Left cardiac atrium (tissue), 4 donors: ENCODE measurements around the gene DKK3. TPM values are rescaled to one million over a fixed set of nuclear protein-coding genes. Genes with fewer than 3 reads are reported as not detected.

Experiments used
- ATAC-seq, 2 donors: fragments of 200-7000 bp; cut with Tn5 transposase; one replicate each; pipeline ENCODE4 v1.9.1; 2020; ENCODE audit warnings: mild to moderate bottlenecking in 2 of 2, moderate library complexity in 2 of 2
- DNase-seq: peaks from one replicate; pipeline ENCODE4 v3.0.0-alpha.2; 2020
- intact Hi-C, 2 donors: fragments of 100-400 bp; cut with DNase I; formaldehyde crosslinking; loops; one replicate each; pipeline versions ENCODE4 v1.14.1 to v1.15.1; 2022 to 2023
- total RNA-seq, 2 donors: library from RNA; stranded (reverse); fragmentation: NEBNext Ultra II Directional; extraction: Animal tissue kit (Norgen Biotek cat#: 25700); gene quantifications; one replicate each; pipeline ENCODE4 v1.2.1, GENCODE V29; 2021
- donor health status: DM: no; HTN: yes; CAD: no.
- donor health status: DM: no; HTN: yes; CAD: no; lungs with severe emphysema.
- donor health status: DM: yes; HTN: yes; CAD: no.
- donor health status: Dilated cardiomyopathy.

Gene DKK3
- total RNA-seq, 2 donors from 2014 or later: 1,563 to 1,610 TPM

DNA sequence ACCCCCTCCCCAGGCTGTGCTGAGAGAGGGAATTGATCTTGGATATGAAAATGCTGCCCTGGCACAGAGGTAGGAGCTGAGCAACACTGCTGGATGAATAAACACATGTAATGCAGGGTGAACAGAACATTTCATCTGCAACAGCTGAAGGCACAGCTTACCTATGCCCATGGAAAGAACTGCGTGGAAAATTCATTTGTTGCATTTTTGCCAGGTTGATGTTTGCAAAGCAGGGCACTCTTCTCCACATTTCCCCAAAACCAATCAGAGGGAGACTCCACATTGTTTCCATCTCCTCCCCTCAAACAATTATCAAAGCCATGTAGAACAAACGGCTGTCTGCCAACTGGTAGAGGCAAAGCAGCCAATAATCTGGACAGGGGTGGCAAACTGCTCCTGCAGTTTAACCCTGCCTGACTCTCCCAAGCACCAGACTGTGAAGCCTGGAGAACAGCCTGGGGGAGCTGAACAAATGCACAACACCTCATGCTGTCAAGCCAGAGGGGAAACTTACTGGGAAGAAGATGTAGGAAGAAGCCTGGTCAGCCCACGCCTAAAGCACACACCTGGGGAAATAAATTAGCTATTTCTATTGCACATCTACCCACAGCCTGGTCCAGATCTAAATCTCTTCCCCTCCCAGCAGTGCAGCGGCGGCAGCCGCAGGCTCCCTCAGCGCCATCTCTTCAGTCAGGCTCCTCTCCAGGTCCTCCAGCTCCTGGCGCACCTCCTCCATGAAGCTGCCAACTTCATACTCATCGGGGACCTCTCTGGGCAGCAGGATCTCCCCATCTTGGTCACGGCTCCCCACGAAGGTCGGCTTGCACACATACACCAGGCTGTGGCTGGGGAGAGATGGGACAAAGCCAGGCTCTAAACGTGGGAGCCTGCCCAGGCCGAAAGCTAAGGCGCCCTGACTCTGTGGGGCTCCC is 44.3 kb downstream of the DKK3 start:
- no peak for DNase-seq
- intact Hi-C loops: no loop called here
- peak; percentile 3 to 36 for ATAC-seq

DNA sequence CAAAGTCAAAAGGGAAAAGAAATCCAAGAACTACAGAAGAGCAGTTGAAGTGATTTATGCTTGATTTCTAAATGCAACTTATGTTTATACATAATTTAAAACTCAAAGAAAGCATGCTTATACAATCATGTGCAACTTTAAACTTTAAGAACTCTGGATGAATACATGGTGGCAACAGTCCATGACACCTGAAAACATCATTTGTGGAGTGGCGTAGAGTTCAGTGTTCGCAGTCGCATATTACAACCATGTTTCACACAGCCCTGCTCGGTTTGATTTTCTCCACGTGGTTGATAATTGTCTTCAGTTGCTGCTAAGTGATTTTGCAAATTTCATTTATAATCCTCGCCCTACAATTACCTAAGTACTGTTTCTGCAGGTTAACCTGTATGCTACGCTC is 45.4 kb downstream of the DKK3 start:
- intact Hi-C loops: no loop called here
- DNase-seq: no peak
- ATAC-seq: no peak

DNA sequence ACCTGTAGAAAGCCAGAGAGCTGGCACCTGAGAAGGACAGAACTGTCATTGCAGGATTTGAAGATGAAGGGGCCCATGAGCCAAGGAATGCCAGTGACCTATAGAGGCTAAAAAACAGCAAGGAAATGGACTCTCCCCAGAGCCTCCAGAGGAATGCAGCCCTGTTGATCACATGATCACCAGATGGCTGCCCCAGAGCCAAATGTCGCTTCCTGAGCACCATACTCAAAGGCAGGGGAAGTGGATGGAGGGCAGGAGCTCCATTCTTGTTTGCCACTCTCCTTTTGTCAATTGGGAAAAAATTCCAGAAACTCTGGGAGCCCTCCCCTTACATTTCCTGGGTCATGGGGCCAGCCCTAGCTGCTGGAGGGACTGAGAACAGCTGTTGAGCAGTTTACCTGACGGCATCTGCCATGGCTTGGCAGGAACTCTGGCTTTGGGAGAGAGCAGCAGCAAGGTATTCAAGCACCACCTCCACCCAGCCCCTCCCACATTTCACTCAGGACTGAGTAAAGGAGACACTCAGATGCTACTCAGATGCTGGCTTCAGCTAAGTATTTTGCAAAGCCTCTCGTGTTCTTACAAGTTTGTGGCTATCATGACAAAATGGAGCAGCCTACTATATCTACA is 46.9 kb downstream of the DKK3 start:
- ATAC-seq: no peak
- intact Hi-C loops: no loop called here
- DNase-seq: no peak

DNA sequence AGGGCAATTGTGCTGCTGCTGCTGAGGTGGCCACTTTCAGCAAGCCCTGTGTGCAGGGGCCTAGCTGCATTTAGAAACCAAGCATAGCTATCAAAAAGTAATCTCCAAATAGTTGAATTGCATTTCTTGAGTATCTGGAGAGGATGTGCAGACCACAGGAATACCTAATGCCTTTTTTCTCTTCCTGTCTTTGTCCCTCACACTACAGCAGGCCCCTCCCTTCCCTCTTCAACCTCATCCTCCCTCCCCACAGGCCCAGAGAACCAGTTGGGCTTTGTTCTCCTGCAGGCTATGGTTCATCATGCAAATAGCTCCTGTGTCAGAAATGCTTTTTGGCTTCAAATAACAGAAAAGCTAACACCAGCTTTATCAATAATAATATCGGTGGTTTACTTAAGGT is 47.7 kb downstream of the DKK3 start:
- intact Hi-C loops: no loop called here
- ATAC-seq (peak in 1 of 2 donors; percentile 30), DNase-seq (no peak)

DNA sequence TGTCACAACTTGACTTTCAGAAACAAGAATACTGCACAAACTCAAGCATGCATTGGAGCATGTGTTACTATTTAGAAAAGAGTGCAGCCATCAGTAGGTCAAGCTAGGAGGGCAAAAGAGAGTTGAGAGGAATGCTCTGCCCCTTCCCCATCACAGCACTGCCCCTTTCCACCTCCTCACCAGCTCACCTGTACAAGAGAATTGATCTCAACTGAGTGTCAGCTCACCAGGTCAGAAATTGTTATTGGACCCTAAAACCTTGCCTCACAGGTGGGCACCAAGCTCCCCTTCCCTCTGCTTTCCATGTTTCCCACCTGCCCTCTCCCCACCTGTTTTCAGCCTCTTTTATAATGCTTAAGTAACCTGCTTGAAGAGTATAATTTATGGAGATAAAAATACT is 48.8 kb downstream of the DKK3 start:
- no peak for ATAC-seq
- intact Hi-C loops: no loop called here
- no peak for DNase-seq

DNA sequence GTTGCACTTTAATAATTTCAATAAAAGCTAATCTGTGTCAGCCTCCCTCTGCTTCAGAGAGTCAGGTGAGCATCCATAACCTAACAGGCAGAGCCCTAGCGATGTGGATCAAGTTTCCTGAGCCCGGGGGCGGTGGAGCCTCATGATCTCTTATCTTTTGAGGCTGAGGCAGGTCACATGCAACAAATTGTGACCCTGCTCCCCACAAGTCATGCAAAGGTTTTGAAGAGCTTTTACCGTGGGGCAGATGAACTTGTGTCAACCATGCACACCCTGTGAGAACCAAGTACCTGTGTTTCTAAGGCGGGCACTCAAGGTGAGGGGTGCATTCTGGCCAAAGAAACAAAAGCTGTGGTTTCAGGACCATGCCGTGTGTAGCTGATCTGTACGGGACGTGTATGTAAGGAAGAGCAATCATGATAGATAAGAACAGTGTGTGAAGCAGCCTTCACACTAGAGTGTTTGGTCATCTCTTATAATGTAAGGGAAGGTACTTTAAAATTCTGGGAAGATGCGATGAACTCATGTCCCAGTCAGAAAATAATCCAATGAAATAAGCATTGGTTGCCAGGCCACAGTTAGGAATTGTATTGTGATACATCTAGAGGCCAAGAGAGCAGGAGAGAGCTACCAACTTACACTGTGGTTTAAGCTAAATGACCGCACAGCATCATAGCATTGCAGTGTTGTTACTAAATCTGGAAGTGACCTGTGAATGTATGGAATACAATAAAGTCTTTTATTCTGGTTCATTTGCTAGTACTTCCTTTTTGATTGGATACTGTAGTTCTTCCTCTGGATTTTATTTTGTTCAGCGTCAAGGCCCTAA is 49.8 kb downstream of the DKK3 start:
- DNase-seq (no peak), ATAC-seq (no peak)
- intact Hi-C loops: no loop called here

DNA sequence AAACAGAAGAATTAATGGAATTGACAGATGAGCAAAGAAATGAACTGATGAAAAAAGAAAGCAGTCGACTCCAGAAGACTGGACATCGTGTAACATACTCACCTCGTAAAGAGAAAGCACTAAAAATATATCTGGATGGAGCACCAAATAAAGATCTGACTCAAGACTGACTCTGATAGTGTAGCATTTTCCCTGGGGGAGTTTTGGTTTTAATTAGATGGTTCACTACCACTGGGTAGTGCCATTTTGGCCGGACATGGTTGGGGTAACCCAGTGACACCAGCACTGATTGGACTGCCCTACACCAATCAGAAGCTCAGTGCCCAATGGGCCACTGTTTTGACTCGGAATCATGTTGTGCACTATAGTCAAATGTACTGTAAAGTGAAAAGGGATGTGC is 52.4 kb downstream of the DKK3 start:
- ATAC-seq: no peak
- intact Hi-C loops: no loop called here
- no peak for DNase-seq

DNA sequence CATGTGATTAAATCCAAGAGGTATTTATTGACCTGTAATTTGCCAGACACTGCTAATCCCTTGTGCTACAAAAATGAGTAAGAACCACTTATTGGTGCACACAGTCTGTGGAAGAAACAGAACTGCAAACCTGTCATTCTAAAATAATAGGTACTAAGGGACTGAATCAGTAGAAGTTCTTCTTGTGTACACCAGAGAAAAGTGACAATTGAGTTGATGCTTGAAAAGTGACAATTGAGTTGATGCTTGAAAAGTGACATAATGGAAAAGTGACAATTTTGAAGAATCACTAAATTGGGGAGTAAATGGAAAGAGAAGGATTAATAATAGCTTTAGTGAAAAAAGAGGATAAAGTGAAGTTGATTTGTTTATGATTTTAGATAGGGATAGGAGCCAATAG is 56.4 kb downstream of the DKK3 start:
- DNase-seq: no peak
- no peak for ATAC-seq
- intact Hi-C loops: no loop called here

DNA sequence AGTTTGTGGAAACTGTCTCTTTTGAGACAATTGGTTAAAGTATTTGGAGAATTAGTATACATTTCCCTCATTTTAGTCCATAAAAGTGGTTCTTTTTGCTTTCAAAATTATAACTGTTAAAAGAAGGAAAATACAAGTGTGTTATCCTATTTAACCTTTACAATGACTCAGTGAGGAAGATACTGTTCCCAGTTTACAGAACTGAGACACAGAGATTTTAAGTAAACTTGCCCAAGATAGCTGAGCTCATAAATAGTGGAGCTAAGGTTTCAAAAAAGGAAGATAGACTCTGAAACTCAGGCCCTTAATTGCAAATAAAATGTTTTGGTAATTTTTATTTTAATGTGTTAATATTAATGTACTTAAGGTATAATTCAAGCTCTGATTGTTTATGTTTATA is 58.9 kb downstream of the DKK3 start:
- no peak for DNase-seq
- no peak for ATAC-seq
- intact Hi-C loops: no loop called here

DNA sequence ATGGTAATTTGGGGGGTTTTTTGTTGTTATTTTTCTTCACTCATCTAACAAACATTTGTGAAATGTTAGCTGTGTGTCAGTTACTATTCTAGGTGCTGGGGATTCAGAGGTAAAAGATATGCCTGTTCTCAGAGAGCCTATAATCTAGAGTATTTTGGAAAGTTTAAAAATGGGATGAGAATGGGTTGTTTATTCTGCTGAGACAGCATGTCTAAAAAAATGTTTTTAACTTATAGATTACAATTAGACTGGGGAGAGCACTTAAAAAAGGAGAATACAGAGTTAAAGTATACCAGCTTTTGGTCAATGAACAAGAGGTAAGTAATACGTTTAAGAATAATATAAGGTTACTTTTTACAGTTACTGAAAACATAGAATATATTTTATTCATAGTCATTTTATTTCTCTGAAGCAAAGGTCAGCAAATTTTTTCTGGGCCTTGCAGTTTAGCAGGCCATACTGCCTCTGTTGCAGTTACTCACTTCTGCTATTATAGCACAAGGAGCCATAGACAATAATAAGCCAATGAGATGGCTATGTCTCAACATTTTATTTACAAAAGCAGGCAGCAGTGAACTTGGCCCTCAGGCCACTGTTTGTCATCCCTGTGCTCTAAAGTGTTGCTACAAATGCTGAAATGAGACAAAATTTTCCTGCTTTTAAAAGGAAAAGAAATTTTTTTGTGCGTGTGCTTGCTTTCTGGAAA is 60.0 kb downstream of the DKK3 start:
- intact Hi-C loops: no loop called here
- DNase-seq (no peak), ATAC-seq (peak in 1 of 2 donors; percentile 12)

DNA sequence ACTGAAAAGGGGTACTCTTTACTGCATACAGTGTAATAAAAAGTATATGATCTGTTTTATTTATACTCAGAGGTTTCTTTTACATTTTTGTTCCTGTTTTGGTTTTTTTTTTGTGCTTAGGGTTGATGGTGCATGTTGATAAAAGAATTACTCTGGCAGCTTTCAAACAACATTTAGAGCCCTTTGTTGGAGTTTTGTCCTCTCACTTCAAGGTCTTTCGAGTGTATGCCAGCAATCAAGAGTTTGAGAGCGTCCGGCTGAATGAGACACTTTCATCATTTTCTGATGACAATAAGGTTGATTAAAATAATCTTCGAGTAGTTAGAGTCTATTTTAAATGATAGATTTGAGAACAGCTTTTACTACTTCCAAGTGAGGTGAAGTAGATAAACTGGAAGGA is 60.6 kb downstream of the DKK3 start:
- no peak for ATAC-seq
- no peak for DNase-seq
- intact Hi-C loops: no loop called here

DNA sequence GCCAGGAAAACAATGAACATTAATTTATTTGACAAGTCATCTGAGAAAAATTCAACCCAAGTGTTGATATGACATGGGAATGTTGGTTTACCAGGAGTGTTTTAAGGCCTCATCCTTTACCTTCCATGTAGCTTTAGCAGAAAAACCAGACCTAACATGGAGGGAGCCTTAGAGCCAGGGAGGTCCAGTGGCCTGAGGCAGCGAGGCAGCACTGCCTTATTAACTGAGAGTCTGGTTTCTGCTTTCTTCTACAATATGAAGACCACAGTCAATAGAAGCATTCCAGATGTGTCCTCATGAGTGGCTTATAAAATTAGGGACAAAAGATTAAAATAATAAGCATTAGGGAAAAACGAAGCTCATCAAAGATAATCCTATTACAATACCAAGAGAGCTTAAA is 61.5 kb downstream of the DKK3 start:
- no peak for ATAC-seq
- no peak for DNase-seq
- intact Hi-C loops: no loop called here

DNA sequence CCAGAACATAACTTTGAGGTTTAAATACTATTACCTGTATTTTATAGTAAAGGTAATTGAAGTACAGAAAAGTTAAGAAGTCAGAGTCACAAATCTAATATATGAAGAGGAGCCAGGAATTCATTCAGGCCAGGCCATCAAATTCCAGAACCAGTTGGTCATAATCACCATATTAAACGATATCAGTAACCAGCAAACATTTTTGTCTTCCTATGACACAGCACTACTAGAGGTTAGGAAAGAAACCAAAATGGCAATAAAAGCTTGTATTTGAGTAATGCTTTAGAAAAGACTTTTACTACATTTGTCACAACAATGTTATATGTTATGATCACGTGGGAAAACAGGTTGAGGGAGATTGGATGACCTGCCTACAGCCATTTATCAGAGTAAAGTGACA is 62.2 kb downstream of the DKK3 start:
- peak; percentile 12 to 35 for ATAC-seq
- DNase-seq: no peak
- intact Hi-C loops: no loop called here

DNA sequence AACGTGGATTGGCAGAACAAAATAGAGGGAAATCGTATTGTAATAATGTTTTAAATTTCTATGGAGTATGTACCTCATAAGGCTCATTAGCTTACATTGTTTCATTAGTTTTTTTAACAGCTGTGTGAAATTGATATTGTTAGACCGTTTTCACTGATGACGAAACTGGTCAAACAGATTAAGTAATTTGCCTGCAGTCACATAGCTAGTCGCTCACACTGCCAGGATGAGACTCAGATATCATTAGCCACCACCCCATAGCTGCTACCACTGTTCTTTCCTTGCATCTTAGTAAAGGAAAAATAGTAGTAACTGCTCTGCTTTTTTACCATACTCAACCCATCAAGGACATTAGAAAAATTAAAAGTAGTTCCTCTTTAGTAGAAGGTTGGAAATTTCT is 64.0 kb downstream of the DKK3 start:
- intact Hi-C loops: no loop called here
- ATAC-seq: no peak
- DNase-seq: no peak

DNA sequence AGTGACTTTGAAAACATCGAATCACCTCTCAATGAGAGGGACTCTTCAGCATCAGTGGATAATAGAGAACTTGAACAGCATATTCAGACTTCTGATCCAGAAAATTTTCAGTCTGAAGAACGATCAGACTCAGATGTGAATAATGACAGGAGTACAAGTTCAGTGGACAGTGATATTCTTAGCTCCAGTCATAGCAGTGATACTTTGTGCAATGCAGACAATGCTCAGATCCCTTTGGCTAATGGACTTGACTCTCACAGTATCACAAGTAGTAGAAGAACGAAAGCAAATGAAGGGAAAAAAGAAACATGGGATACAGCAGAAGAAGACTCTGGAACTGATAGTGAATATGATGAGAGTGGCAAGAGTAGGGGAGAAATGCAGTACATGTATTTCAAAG is 65.8 kb downstream of the DKK3 start:
- intact Hi-C loops: no loop called here
- ATAC-seq (no peak), DNase-seq (no peak)

DNA sequence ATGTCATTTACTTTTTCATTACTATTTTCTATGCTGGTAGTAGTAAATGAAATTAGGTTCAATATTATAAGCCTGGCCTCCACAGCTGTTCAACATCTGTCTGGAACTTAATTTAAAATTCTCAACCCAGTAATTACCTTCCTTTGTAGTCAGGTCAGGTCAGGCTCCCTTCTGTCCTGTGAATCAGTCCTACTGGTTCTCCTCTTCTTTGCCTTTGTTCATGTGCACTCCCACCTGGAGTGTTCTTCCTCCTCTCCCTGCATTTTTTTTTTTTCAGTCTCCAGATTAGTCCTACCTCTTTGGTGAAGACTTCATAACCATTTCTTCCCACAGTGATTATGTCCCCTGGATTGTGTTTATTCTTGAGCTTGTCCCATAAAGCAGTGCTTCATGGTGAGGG is 67.9 kb downstream of the DKK3 start:
- no peak for DNase-seq
- intact Hi-C loops: no loop called here
- no peak for ATAC-seq

DNA sequence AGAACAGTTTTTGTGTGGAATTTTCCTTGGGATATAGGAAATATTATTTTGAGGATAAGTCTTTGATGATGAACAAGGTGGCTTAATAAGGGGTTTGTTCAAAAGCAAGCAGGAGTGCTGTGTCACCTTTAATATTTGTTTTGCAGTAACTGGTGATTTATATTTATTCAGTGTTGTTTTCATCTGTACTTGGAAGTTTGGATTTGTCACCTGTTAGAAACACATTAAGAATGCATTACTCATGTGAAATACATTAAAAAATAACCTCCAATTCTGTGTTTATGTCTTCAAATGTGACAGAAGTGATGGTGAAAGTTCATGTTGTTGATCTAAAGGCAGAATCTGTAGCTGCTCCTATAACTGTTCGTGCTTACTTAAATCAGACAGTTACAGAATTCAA is 70.5 kb downstream of the DKK3 start:
- DNase-seq: no peak
- intact Hi-C loops: loop anchor here (10.0 kb wide), 1 partner anchor 337 kb away; no protein-coding TSS in a partner anchor
- ATAC-seq: no peak

DNA sequence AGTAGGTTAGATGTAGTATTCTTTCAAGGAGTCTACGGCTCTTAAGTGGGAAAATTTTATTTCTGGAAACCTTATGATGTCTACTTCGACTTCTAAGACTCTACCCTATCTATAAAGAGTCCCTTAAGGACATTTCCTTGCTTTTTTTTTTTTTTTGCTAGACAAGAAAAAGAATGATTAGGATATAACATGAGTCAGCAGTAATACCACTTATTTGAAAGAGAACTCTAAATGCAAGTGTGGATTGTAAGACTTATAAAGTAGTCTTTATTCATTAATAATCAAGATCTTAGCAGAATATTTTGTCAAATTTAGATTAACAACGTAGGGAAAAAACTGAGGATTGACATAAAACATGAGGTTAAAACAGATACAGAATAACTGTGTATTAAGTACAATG is 71.0 kb downstream of the DKK3 start:
- intact Hi-C loops: loop anchor here (10.0 kb wide), 1 partner anchor 337 kb away; no protein-coding TSS in a partner anchor
- ATAC-seq: no peak
- no peak for DNase-seq

DNA sequence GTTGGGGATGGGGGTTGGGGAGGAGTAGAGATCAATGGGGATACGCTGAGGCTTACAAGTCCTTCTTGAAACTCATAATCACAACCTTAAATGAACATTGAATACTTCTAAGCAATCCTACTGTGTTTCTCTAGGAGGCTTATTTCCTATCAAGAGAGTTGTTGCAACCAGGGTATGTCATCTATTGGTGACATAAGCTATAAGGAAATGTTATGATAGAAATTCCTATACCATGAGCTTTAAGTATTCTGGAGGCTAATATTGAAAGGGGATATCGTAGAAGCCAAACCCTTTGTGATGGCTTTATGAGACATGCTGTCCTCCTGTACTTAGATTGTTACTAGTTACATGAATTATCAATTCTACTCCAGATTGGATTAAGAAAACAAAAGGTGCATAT is 72.9 kb downstream of the DKK3 start:
- ATAC-seq (no peak), DNase-seq (no peak)
- intact Hi-C loops: loop anchor here (10.0 kb wide), 1 partner anchor 339 kb away; no protein-coding TSS in a partner anchor
